HG03575 (cell line): ENCODE results near the gene EIPR1.

Source experiments
- ATAC-seq: cut with Tn5 transposase; IDR thresholded peaks from one replicate; pipeline ENCODE4 v1.9.1; 2021; ENCODE audit not compliant: unreplicated experiment, insufficient number of reproducible peaks, low FRiP score; ENCODE audit errors: extremely low read depth

EIPR1 gene

GRCh38 chr2:3179208-3179607 lies 198.4 kb downstream of the EIPR1 start:
- no peak for ATAC-seq

- no peak for ATAC-seq
These were observed 199.0 kb downstream of the EIPR1 start for GRCh38 chr2:3178578-3179031.

GRCh38 chr2:3177891-3178577 lies 199.6 kb downstream of the EIPR1 start:
- ATAC-seq, result no peak

GRCh38 chr2:3176869-3177255 lies 200.8 kb downstream of the EIPR1 start:
- no peak for ATAC-seq

- no peak for ATAC-seq
These were observed 201.3 kb downstream of the EIPR1 start for GRCh38 chr2:3176071-3176868.

DNA sequence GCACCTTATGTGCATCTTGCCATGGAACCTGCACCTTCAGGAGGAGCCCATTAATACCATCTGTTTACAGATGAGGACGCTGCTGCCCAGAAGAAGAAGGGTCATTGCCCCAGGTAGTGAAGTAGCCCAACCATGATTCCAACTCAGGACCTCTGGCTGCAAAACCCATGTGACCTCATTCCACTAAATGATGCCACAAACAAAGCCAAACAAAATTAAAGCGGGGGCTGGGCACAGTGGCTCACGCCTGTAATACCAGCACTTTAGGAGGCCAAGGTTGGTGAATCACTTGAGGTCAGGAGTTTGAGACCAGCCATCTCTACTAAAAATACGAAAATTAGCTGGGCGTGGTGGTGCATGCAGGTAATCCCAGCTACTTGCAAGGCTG lies 202.1 kb downstream of the EIPR1 start:
- no peak for ATAC-seq

DNA sequence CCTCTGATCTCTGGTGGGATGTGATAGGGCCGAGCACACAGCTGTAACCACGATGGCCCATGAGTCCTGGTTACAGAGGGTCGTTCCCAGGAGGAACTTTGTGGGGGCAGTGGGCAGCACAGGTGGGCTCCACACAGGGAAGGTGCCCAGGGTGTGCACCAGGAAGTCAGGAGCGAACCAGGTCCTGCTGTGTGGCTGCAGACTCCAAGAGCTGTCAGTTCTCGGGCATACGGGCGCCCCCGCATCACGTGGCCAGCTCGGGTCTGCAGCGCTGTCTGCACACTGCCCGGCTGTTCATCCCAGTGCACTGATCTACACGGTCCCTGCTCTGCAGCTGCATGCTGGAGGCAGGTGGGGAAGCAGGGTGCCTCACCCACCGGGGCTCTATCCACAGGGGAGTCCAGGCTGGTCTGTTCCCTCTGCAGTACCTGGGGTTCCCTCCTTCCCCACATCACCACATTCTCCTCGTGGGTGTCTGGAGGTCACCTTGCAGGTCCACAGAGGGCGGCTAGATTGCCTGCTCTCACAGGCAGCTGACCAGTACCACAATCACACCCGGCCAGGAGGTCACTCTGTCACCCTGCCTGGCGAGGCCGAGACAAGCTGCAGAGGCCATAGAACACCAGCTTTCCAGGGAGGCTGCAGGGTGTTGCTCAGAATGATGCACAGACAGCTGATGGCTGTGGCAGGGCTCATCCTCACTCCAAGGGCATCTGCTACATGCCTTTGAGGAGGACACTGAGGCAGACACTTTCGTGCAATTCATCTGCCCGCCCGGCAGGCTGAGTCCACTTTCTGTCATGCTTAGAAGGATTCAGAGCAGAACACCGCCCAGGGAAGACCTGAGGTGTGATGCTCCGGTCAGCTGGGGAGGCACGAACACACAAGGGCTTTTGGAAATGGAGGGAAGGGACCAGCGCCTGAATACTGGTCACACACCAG lies 202.7 kb downstream of the EIPR1 start:
- no peak for ATAC-seq

DNA sequence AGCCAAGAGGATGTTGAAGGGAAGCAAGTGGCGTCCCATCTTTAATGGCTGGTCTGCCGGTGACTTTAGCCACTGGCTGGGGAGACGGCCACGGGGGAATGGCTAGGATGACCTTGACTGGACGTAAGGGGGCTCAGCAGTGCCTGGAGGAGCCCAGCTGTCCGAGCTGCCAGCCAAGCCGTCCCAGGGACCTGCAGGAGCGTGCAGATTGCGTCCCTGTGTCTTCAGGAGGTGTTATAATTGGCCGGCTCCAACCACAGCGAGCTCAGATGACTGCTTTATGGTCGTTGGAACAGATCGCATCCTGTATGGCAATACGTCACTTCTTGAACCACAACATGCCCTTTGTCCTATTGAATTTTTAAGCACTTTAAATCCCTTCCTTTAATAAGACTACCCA lies 204.6 kb downstream of the EIPR1 start:
- no peak for ATAC-seq

DNA sequence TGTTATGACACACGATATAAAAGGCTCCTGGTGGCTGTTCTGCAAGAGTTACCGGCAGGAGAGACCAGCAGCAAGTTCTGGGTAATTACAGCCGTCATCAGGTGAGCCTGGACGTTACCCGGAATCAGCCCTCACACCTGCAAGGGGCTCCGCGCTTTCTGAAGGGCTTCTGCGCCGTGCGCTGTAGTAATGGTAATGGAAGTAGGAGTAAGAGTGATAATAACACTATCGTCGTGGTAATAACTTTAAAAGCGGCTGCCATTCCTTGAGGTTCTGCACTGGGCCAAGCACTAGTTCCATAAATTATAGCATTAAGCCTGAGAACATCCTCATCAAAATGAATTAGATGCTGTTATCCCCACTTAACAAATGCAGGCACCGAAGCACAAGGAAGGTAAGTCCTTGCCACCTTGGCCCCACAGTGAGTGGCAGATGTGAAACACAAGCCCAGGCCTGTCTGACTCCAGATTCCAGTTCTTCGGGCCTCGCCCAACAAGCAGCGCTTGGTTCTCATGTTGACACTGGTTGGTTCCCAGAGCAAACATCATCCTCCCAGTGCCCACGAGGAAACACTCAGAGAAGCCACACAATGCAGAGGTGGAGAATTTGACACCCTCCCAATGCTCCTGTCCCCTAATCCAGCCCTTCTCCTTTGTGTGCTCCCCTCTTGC lies 205.2 kb downstream of the EIPR1 start:
- no peak for ATAC-seq

DNA sequence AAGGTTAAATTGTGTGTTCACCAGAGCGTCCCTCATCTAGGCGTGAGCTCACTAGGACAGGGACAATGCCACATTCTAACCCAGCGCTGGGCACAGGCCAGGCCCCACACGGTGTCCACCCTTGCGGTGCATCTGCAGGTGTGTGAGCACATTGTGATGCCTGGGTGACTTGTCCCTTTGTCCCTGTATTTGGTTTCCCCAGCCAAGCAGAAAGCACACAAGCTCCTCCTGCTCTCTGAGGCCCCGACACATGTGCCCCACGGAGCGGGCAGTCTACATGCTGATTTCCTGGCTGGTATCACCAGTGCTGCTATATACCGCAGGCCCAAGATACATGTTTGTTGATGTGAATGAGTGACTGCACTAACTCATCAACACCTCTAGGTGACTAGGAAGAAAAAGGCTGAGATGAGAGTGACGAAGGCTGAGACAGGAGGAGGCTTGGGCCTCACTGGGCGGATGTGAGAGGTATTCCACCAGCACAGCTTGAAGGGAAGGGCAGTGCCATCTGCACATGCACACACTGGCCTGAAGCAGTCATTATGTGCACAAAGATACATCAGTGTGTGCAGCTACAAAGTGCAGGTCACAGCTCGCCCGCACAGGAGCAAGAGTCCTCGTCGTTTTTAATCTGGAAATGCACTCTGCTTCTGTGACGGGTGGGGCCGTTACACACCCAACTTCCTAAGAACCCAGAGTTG lies 205.9 kb downstream of the EIPR1 start:
- no peak for ATAC-seq

DNA sequence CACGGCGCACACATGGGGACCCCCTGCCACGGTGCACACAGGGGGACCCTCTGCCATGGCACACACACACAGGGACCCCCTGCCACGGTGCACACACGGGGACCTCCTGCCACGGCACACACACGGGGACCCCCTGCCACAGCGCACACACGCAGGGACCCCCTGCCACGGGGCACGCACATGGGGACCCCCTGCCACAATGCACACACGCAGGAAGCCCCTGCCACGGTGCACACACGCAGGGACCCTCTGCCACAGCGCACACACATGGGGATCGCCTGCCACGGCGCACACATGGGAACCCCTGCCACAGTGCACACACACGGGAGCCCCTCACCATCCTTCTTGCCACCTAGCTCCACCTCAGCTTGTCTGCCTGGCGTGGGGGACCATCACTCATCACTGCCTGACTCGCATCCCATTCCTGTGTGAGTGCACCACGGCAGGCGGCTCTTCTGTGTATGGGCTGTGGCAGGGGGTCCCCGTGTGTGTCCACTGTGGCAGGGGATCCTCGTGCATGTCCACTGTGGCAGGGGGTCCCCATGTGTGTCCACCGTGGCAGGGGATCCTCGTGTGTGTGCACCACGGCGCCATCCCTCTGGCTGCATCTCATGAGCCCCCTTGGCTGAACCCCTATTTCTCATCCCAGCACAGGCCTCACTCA lies 206.7 kb downstream of the EIPR1 start:
- ATAC-seq, result no peak

GRCh38 chr2:3169106-3169870 lies 208.3 kb downstream of the EIPR1 start:
- ATAC-seq, result no peak

GRCh38 chr2:3168230-3168891 lies 209.3 kb downstream of the EIPR1 start:
- no peak for ATAC-seq

DNA sequence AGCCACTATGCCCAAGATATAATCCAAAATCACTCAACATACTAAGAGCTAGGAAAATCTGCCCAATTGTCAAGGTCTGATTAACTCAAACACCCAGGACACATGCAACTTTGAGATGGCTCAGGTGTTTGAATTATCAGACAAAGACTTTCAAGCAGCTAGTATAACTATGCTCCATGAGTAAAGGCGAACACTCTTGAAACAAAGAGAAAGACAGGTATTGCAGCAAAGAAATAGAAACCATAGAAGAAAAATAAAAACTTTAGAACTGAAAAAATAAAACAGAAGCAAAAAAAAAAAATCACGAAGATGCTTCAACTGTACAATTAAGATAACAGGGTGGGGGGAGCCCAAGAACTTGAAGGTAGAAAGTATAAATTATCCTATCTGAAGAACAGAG lies 214.2 kb downstream of the EIPR1 start:
- ATAC-seq, result no peak

DNA sequence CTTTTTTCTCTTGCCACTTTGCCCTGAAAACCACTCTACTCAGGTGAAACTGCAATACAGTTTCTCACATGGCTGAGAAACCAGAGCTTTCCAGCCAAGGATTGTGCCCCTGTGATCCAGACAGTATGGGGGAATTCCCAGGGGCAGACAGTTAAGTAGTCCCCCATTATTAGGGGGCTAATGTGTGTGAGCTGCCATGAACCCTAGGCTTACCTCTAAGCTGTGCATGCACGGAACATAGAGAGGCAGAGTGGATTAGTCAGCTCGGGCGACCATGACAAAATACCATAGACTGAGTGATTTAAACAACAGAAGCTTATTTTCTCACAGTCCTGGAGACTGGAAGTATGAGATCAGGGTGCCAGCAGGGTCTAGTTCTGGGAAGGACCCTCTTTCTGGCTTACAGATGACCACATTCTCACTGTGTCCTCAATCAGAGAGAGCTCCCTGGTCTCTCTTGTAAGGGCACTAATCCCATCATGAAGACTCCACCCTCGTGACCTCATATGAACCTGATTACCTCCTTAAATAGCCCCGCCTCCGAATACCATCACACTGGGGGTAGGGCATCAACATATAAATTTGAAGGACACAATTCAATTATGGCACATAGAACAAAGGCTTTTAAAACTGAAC lies 215.1 kb downstream of the EIPR1 start:
- no peak for ATAC-seq

DNA sequence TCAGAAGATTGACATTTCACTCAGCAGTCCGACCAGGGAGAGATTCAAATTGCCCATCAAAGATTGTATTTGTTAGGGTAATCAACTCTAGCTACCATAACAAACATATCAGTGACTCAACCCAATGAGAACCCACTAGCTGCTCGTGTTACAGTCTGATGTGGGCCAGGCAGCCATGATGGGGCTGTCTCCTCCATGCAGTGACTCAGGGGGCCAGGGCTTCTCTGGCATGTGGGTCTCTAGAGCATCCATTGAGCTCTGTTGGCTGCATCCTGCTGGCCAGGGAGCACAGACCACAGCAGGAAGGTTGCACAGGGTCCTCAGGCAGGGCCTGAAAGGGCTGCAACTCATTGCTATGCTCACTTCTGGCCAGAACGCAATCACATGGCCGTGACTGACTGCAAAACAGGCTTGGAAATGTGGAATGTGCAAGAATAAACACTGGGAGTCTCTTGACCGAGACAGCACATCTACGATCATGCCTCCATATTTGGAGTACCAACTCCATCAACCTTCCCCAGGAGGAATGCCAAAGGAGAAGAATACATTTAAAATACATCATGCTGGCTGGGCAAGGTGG lies 216.8 kb downstream of the EIPR1 start:
- no peak for ATAC-seq
